ENCODE measurements around the gene CXCL17. TPM values are rescaled to one million over a fixed set of nuclear protein-coding genes. Genes with fewer than 3 reads are reported as not detected.

Gene CXCL17
- total RNA-seq, 4 donors from 2014 or later, result not detected

DNA sequence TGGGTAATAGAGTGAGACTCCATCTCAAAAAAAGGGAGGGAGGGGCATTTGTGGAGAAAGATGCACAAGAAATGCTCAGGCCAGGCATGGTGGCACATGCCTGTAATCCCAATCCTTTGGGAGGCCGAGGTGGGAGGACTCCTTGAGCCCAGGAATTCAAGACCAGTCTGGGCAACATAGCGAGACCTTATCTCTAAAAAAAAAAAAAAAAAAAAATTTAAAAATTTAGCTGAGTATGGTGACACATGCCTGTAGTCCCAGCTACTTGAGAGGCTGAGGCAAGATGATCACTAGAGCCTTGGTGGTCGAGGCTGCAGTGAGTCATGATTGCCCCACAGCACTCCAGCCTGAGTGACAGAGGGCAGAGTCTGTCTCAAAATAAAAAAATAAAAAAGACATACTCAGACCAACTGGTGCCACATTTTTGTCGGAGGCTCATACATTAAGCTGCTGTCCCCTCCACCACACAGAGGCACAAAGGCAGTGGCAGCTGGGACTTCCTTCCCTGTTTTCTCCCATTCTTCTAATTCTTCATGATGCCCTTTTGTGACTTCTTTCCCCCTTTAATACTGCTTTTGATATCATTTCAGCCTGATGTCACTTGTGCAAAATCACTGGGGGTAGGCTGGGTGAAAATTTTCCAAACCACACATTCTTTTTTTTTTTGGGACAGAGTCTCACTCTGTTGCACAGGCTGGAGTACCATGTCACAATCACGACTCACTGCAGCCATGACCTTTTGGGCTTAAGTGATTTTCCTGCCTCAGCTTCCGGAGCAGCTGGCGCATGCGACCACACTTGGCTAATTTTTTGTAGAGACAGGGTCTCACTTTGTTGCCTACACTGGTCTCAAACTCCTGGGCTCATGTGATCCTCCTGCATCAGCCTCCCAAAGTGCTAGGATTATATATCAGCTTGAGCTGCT, 26.8 kb upstream of the CXCL17 start:
- Histone ChIP-seq H3K4me1 (no peaks in the 10 kb centered on the region), H3K27me3 (no peaks in the 10 kb centered on the region), H3K36me3 (no peaks in the 10 kb centered on the region), H3K27ac (no peak overlapping the region), H3K9me3 (no peaks in the 10 kb centered on the region), H3K4me3 (no peak overlapping the region)
- TF ChIP-seq, protein P1, sequence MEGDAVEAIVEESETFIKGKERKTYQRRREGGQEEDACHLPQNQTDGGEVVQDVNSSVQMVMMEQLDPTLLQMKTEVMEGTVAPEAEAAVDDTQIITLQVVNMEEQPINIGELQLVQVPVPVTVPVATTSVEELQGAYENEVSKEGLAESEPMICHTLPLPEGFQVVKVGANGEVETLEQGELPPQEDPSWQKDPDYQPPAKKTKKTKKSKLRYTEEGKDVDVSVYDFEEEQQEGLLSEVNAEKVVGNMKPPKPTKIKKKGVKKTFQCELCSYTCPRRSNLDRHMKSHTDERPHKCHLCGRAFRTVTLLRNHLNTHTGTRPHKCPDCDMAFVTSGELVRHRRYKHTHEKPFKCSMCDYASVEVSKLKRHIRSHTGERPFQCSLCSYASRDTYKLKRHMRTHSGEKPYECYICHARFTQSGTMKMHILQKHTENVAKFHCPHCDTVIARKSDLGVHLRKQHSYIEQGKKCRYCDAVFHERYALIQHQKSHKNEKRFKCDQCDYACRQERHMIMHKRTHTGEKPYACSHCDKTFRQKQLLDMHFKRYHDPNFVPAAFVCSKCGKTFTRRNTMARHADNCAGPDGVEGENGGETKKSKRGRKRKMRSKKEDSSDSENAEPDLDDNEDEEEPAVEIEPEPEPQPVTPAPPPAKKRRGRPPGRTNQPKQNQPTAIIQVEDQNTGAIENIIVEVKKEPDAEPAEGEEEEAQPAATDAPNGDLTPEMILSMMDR (IDR thresholded peaks at IDR 0.05), result no peak
- no peak for DNase-seq
- intact Hi-C loops (cut with DNase I; ENCODE audit: low total_unique reads), result no loop called here

DNA sequence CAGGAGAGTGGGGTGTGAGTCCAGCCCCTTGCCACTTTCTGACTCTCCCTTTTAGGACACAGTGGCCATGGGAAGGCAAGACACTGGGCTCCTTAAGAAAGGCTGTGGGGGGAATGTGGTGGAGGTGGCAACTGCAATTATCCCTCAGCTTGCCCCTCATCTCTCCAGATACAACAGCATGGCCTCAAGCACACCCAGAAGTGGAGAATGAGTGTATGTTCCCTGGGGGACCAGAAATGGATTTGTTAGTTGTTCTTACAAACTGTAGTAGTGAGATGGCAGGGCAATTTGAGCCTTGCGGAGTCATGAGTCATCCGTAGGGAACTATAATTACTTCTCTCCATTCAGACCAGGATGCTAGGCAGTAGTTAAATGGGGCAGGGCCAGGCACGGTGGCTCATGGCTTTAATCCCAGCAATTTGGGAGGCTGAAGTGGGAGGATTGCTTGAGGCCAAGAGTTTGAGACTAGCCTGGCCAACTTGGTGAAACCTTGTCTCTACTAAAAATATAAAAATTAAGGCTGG, 25.6 kb upstream of the CXCL17 start:
- Histone ChIP-seq H3K27me3 (no peaks in the 10 kb centered on the region), H3K36me3 (no peaks in the 10 kb centered on the region), H3K4me3 (no peak overlapping the region), H3K4me1 (no peaks in the 10 kb centered on the region), H3K27ac (no peak overlapping the region), H3K9me3 (no peaks in the 10 kb centered on the region)
- no peak for DNase-seq
- intact Hi-C loops (cut with DNase I; ENCODE audit: low total_unique reads), result no loop called here
- TF ChIP-seq, protein P1 (IDR thresholded peaks at IDR 0.05), result no peak
- TF ChIP-seq POLR2A (IDR thresholded peaks at IDR 0.05), result no peak

DNA sequence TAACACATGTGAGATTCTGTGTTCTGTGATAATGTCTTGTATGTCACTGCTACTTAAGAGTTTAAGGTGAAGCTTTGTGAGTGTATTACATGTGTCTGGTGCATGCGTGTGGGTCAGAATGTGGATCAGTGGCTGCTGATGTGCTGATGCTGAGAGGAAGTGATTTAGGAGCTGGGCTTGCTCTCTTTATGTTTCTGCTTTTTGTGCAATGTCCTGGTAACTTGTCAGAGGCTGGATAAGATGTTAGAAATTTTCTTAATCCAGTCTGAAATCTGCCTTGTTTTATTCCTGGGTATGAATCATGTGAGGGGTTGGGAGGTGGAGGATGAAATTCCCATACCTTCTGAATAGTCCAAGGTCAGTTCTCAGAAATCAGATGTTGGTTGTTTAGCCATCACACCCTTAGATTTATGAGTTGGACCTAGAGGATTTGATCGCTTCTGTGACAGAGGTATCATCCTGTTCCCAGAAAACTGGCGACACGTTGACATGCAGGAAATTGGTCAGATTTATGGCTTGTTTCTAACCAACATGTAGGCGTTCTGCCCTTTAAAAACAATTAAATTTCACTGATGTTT, 24.5 kb upstream of the CXCL17 start:
- no peaks in the 10 kb centered on the region for H3K4me1 ChIP-seq
- TF ChIP-seq POLR2A (IDR thresholded peaks at IDR 0.05), result no peak
- TF ChIP-seq, protein P1 (IDR thresholded peaks at IDR 0.05), result no peak
- no peaks in the 10 kb centered on the region for H3K27me3 ChIP-seq
- no peaks in the 10 kb centered on the region for H3K9me3 ChIP-seq
- H3K36me3 ChIP-seq, result no peaks in the 10 kb centered on the region
- H3K27ac ChIP-seq, result peak overlapping the region in 1 of 2 donors; percentile 58
- H3K4me3 ChIP-seq, result no peak overlapping the region
- intact Hi-C loops (cut with DNase I; ENCODE audit: low total_unique reads), result no loop called here
- no peak for DNase-seq

DNA sequence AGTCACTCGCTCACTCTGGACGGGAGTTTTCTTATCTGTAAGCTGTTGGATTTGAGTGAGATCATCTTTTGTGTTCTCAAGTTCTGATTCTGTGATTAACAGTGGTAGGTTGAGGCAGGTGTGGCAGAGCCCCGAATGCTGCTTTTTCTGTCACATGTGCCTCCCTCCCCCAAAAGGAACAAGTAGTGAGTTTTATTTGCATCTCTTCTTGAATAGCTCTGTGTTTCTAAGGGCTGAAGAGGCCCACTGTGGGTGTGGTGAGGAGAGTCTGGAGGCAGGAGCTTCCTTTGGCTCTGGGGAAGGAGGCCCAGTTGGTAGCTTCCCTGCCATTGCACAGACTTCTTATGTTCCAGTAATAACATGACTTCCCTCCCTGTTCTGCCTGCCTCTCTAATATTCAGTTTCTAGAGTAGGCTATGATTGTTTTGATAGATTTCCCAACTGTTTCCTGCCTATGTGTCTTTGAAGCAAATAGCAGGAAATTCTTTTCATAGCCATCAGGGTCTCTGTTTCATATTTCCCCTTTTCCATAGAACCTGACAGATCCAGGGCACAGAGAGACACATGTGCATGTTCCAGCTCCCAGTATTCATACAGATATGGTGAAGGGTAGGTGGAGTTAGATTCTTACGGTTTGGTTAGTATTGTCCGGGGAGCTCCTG, 23.9 kb upstream of the CXCL17 start:
- peak overlapping the region in 1 of 2 donors; percentile 58 for H3K27ac ChIP-seq
- no peak for DNase-seq

More for the DNA sequence above, 23.9 kb upstream of the CXCL17 start:
- no peaks in the 10 kb centered on the region for H3K36me3 ChIP-seq
- H3K9me3 ChIP-seq, result no peaks in the 10 kb centered on the region
- no peaks in the 10 kb centered on the region for H3K27me3 ChIP-seq
- no peak overlapping the region for H3K4me3 ChIP-seq
- TF ChIP-seq, protein P1 (IDR thresholded peaks at IDR 0.05), result no peak
- TF ChIP-seq POLR2A (IDR thresholded peaks at IDR 0.05), result no peak
- intact Hi-C loops (cut with DNase I; ENCODE audit: low total_unique reads), result no loop called here
- no peaks in the 10 kb centered on the region for H3K4me1 ChIP-seq

Measured in uterus (tissue), 4 donors.